ENCODE results near the gene PEX11G.

DNA sequence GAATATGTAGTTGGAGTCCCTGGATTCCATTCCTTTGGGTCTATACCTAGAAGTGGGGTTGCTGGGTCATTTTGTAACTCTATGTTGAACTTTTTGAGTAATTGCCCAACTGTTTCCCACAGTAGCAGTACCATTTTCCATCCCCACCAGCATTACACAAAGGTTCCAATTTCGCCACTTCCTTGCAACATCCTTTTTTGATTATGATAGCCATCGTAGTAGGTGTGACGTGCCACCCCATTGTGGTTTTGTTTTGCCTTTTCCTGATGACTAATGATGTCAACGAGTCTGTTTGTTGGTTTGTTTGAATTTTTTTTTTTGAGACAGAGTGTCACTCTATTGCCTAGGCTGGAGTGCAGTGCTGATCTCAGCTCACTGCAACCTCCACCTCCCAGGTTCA is 3.3 kb upstream of the PEX11G start:
- TF ChIP-seq MYC (IDR thresholded peaks at IDR 0.05; ENCODE audit: low read depth, low read length) = peak; percentile 49; the same call in 1 of the 2 replicates
- TF ChIP-seq, protein P1, sequence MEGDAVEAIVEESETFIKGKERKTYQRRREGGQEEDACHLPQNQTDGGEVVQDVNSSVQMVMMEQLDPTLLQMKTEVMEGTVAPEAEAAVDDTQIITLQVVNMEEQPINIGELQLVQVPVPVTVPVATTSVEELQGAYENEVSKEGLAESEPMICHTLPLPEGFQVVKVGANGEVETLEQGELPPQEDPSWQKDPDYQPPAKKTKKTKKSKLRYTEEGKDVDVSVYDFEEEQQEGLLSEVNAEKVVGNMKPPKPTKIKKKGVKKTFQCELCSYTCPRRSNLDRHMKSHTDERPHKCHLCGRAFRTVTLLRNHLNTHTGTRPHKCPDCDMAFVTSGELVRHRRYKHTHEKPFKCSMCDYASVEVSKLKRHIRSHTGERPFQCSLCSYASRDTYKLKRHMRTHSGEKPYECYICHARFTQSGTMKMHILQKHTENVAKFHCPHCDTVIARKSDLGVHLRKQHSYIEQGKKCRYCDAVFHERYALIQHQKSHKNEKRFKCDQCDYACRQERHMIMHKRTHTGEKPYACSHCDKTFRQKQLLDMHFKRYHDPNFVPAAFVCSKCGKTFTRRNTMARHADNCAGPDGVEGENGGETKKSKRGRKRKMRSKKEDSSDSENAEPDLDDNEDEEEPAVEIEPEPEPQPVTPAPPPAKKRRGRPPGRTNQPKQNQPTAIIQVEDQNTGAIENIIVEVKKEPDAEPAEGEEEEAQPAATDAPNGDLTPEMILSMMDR (IDR thresholded peaks at IDR 0.05; ENCODE audit: low read depth, low read length) = no peak
- TF ChIP-seq POLR2A (IDR thresholded peaks at IDR 0.05; ENCODE audit: extremely low read depth, insufficient read length) = no peak
